ENCODE data around the gene KIAA0586.

KIAA0586 gene

GRCh38 chr14:58427281-58428117 is at the start of gene KIAA0586, which contains the start of gene TIMM9:
Gene KIAA0586 (plus strand): TSS chr14:58427719. CDS start chr14:58428265, 546 bp downstream.
Gene TIMM9 (minus strand): TSS chr14:58427531. CDS start chr14:58411945, 15,586 bp downstream.
- Histone ChIP-seq H3K27me3 (replicated peaks; ENCODE audit: control insufficient read depth, insufficient read depth, low read length) (no peaks in the 10 kb centered on the region), H3K4me3 (replicated peaks; ENCODE audit: low read depth, low read length) (peak within 1 kb of the TSS; percentile 94), H3K36me3 (ENCODE audit: control insufficient read depth, insufficient read depth, low read length) (no peaks in the 10 kb centered on the region)
- TF ChIP-seq, protein P1, sequence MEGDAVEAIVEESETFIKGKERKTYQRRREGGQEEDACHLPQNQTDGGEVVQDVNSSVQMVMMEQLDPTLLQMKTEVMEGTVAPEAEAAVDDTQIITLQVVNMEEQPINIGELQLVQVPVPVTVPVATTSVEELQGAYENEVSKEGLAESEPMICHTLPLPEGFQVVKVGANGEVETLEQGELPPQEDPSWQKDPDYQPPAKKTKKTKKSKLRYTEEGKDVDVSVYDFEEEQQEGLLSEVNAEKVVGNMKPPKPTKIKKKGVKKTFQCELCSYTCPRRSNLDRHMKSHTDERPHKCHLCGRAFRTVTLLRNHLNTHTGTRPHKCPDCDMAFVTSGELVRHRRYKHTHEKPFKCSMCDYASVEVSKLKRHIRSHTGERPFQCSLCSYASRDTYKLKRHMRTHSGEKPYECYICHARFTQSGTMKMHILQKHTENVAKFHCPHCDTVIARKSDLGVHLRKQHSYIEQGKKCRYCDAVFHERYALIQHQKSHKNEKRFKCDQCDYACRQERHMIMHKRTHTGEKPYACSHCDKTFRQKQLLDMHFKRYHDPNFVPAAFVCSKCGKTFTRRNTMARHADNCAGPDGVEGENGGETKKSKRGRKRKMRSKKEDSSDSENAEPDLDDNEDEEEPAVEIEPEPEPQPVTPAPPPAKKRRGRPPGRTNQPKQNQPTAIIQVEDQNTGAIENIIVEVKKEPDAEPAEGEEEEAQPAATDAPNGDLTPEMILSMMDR (IDR thresholded peaks at IDR 0.05; ENCODE audit: insufficient read depth, low read length, poor library complexity, severe bottlenecking) = no peak
- DNase-seq (ENCODE audit: extremely low read depth, insufficient read length) = peak; percentile 85

- no peak overlapping the region for H3K4me3 ChIP-seq (replicated peaks; ENCODE audit: low read depth, low read length)
- H3K36me3 ChIP-seq (ENCODE audit: control insufficient read depth, insufficient read depth, low read length) = no peaks in the 10 kb centered on the region; the same call in 1 of the 2 replicates
- no peak for DNase-seq (ENCODE audit: extremely low read depth, insufficient read length)
- H3K27me3 ChIP-seq (replicated peaks; ENCODE audit: control insufficient read depth, insufficient read depth, low read length) = no peaks in the 10 kb centered on the region
- TF ChIP-seq, protein P1 (IDR thresholded peaks at IDR 0.05; ENCODE audit: insufficient read depth, low read length, poor library complexity, severe bottlenecking) = no peak
These were observed 36.7 kb upstream of the KIAA0586 start for GRCh38 chr14:58390830-58391229.

- TF ChIP-seq, protein P1 (IDR thresholded peaks at IDR 0.05; ENCODE audit: insufficient read depth, low read length, poor library complexity, severe bottlenecking) = no peak
- H3K36me3 ChIP-seq (ENCODE audit: control insufficient read depth, insufficient read depth, low read length) = no peaks in the 10 kb centered on the region
- peak overlapping the region; percentile 58 for H3K4me3 ChIP-seq (replicated peaks; ENCODE audit: low read depth, low read length)
- H3K27me3 ChIP-seq (replicated peaks; ENCODE audit: control insufficient read depth, insufficient read depth, low read length) = no peaks in the 10 kb centered on the region
- DNase-seq (ENCODE audit: extremely low read depth, insufficient read length) = no peak
These were observed 32.0 kb upstream of the KIAA0586 start for GRCh38 chr14:58395562-58395811.

- Histone ChIP-seq H3K36me3 (ENCODE audit: control insufficient read depth, insufficient read depth, low read length) (no peaks in the 10 kb centered on the region), H3K27me3 (replicated peaks; ENCODE audit: control insufficient read depth, insufficient read depth, low read length) (no peaks in the 10 kb centered on the region), H3K4me3 (replicated peaks; ENCODE audit: low read depth, low read length) (peak within 1 kb of the TSS; percentile 58)
- peak; percentile 86 for DNase-seq (ENCODE audit: extremely low read depth, insufficient read length)
- TF ChIP-seq, protein P1 (IDR thresholded peaks at IDR 0.05; ENCODE audit: insufficient read depth, low read length, poor library complexity, severe bottlenecking) = peak; percentile 27
These were observed 31.4 kb upstream of the KIAA0586 start, which contains the start of gene TOMM20L for GRCh38 chr14:58395812-58396788. Gene TOMM20L (plus strand): TSS chr14:58395930. CDS start chr14:58395958, 28 bp downstream.

- TF ChIP-seq, protein P1 (IDR thresholded peaks at IDR 0.05; ENCODE audit: insufficient read depth, low read length, poor library complexity, severe bottlenecking) = no peak
- Histone ChIP-seq H3K36me3 (ENCODE audit: control insufficient read depth, insufficient read depth, low read length) (no peaks in the 10 kb centered on the region), H3K4me3 (replicated peaks; ENCODE audit: low read depth, low read length) (no peak overlapping the region), H3K27me3 (replicated peaks; ENCODE audit: control insufficient read depth, insufficient read depth, low read length) (no peaks in the 10 kb centered on the region)
- no peak for DNase-seq (ENCODE audit: extremely low read depth, insufficient read length)
These were observed 30.4 kb upstream of the KIAA0586 start for GRCh38 chr14:58397156-58397555.

Data from GM06990 (cell line).